Neural cell (in vitro differentiated cells): Measurements from ENCODE around the gene IPP. TPM values are rescaled to one million over a fixed set of nuclear protein-coding genes. Genes with fewer than 3 reads are reported as not detected.

Experiments
- H2AFZ ChIP-seq: fragments of 200-600, 300-800 bp; sonication (generic), shearing (Covaris generic); 2 replicates; pipeline ENCODE4 v1.6.0; 2014; ENCODE audit warnings: low read depth, mild to moderate bottlenecking, antibody characterized with exemption, low read length, moderate library complexity
- H3F3A ChIP-seq: fragments of 200-600 bp; shearing (Covaris generic); 2 replicates; pipeline ENCODE4 v1.6.1; 2016; ENCODE audit warnings: mild to moderate bottlenecking, moderate library complexity, mixed read lengths, antibody characterized with exemption, low read length; ENCODE audit not compliant: insufficient read depth, poor library complexity, severe bottlenecking
- H3K27ac ChIP-seq: fragments of 200-600, 300-800 bp; sonication (generic), shearing (Covaris generic); 2 replicates; pipeline ENCODE4 v1.5.1; 2014; ENCODE audit warnings: mild to moderate bottlenecking, low read length, moderate library complexity
- H3K27me3 ChIP-seq: fragments of 300-800, 200-600 bp; sonication (generic), shearing (Covaris generic); 2 replicates; pipeline ENCODE4 v1.6.0; 2014; ENCODE audit warnings: mild to moderate bottlenecking, low read depth, low read length, moderate library complexity; ENCODE audit not compliant: insufficient read depth
- H3K36me3 ChIP-seq: fragments of 300-800, 200-600 bp; sonication (generic), shearing (Covaris generic); 2 replicates; pipeline ENCODE4 v1.5.1; 2014; ENCODE audit warnings: mild to moderate bottlenecking, antibody characterized with exemption, low read length, moderate library complexity; ENCODE audit not compliant: insufficient read depth
- H3K4me2 ChIP-seq: fragments of 300-800, 200-600 bp; sonication (generic), shearing (Covaris generic); 2 replicates; pipeline ENCODE4 v1.6.0; 2014; ENCODE audit warnings: mild to moderate bottlenecking, low read length
- H3K4me3 ChIP-seq: fragments of 300-800, 200-600 bp; sonication (generic), shearing (Covaris generic); 2 replicates; pipeline ENCODE4 v1.5.1; 2014; ENCODE audit warnings: mild to moderate bottlenecking, low read length, moderate library complexity
- H3K79me2 ChIP-seq: fragments of 200-600 bp; shearing (Covaris generic); replicated peaks from 2 replicates; pipeline ENCODE4 v1.6.0; 2014; ENCODE audit warnings: mild to moderate bottlenecking, low read length, moderate library complexity; ENCODE audit not compliant: insufficient read depth
- H3K9ac ChIP-seq: fragments of 300-800, 200-600 bp; sonication (generic), shearing (Covaris generic); 2 replicates; pipeline ENCODE4 v1.6.1; 2016; ENCODE audit warnings: mild to moderate bottlenecking, low read length, mixed read lengths
- H3K9me2 ChIP-seq: fragments of 200-600 bp; shearing (Covaris generic); 2 replicates; pipeline ENCODE4 v1.6.1; 2016; ENCODE audit warnings: mild to moderate bottlenecking, low read length, mixed read lengths; ENCODE audit not compliant: insufficient read depth
- H3K9me3 ChIP-seq: fragments of 200-600, 300-800 bp; sonication (generic), shearing (Covaris generic); 2 replicates; pipeline ENCODE4 v1.6.1; 2016; ENCODE audit warnings: mild to moderate bottlenecking, mixed run types, low read length, moderate library complexity, mixed read lengths
- H4K20me1 ChIP-seq: fragments of 200-600 bp; shearing (Covaris generic); 2 replicates; pipeline ENCODE4 v1.6.1; 2016; ENCODE audit warnings: mild to moderate bottlenecking, mixed run types; ENCODE audit not compliant: insufficient read depth
- EP300 ChIP-seq: fragments of 450-650 bp; conservative IDR thresholded peaks from 2 replicates; pipeline ENCODE4 v1.6.1; 2014; ENCODE audit warnings: antibody characterized with exemption, mild to moderate bottlenecking, moderate library complexity; ENCODE audit not compliant: poor library complexity, severe bottlenecking
- EZH2 ChIP-seq: fragments of 200-600, 300-800 bp; shearing (Covaris generic), sonication (generic); IDR thresholded peaks from 2 replicates; pipeline ENCODE4 v1.6.1; 2014; ENCODE audit warnings: antibody characterized with exemption, low read length, borderline replicate concordance, mild to moderate bottlenecking; ENCODE audit not compliant: insufficient read depth, poor library complexity, severe bottlenecking
- MXI1 ChIP-seq: fragments of 450-650 bp; conservative IDR thresholded peaks from 2 replicates; pipeline ENCODE4 v1.6.1; 2014; ENCODE audit warnings: antibody characterized with exemption, mild to moderate bottlenecking; ENCODE audit not compliant: poor library complexity, severe bottlenecking
- POLR2AphosphoS5 ChIP-seq: IDR thresholded peaks from 2 replicates; pipeline ENCODE4 v1.6.1; 2012
- RAD21 ChIP-seq: fragments of 450-650 bp; conservative IDR thresholded peaks from 2 replicates; pipeline ENCODE4 v1.6.1; 2014; ENCODE audit warnings: antibody characterized with exemption, mild to moderate bottlenecking, moderate library complexity
- SMC3 ChIP-seq: fragments of 450-650 bp; conservative IDR thresholded peaks from 2 replicates; pipeline ENCODE4 v1.6.1; 2014; ENCODE audit warnings: antibody characterized with exemption, mild to moderate bottlenecking, moderate library complexity; ENCODE audit not compliant: poor library complexity
- TAF1 ChIP-seq: IDR thresholded peaks from 2 replicates; pipeline ENCODE4 v1.6.1; 2012; ENCODE audit warnings: low read depth
- polyA plus RNA-seq: library from polyadenylated mRNA; depleted of rRNA; stranded (reverse); fragments of >200 nt; gene quantifications from 2 replicates; pipeline ENCODE4 v1.2.3, GENCODE V29; 2014
- TF ChIP-seq, protein P1 (sequence below): IDR thresholded peaks from 2 replicates; pipeline ENCODE4 v1.6.1; 2012; ENCODE audit warnings: borderline replicate concordance
- TF ChIP-seq, protein P2 (sequence below): fragments of 450-650 bp; IDR thresholded peaks from 2 replicates; pipeline ENCODE4 v1.5.1; 2014; ENCODE audit warnings: antibody characterized with exemption, mild to moderate bottlenecking, moderate library complexity; ENCODE audit not compliant: poor library complexity, severe bottlenecking

The IPP gene
- polyA plus RNA-seq, 1 donor from 2014 or later: 8.3 TPM

DNA sequence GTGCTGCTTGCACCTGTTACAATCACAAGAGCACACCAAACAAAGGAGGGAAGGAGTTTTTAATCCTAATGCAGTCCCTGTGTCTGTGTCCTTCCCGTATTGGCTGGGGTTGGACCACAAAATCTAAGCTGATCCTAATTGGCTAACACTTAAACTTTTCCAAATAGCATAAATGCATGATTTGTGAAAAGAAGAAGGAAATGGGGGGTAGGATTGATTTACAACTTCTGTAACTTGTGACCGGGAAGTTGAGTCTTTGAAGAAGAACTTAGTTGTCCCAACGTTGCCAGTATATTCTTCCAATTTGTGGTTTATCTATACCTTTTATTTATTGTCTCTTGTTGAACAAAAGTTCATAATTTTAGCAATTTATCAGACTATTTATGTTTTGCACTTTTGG, 11.8 kb upstream of the IPP start:
- Histone ChIP-seq H3K4me2 (no peak overlapping the region), H3K27me3 (no peaks in the 10 kb centered on the region), H3K27ac (no peak overlapping the region), H3K9me3 (no peaks in the 10 kb centered on the region), H3K36me3 (no peaks in the 10 kb centered on the region), H3K4me3 (no peak overlapping the region), H3F3A (no peaks in the 10 kb centered on the region), H2AFZ (no peak overlapping the region), H3K9ac (no peak overlapping the region), H4K20me1 (no peaks in the 10 kb centered on the region), H3K9me2 (no peaks in the 10 kb centered on the region), H3K79me2 (no peaks in the 10 kb centered on the region)
- no peak for TF ChIP-seq SMC3
- TF ChIP-seq, protein P1, sequence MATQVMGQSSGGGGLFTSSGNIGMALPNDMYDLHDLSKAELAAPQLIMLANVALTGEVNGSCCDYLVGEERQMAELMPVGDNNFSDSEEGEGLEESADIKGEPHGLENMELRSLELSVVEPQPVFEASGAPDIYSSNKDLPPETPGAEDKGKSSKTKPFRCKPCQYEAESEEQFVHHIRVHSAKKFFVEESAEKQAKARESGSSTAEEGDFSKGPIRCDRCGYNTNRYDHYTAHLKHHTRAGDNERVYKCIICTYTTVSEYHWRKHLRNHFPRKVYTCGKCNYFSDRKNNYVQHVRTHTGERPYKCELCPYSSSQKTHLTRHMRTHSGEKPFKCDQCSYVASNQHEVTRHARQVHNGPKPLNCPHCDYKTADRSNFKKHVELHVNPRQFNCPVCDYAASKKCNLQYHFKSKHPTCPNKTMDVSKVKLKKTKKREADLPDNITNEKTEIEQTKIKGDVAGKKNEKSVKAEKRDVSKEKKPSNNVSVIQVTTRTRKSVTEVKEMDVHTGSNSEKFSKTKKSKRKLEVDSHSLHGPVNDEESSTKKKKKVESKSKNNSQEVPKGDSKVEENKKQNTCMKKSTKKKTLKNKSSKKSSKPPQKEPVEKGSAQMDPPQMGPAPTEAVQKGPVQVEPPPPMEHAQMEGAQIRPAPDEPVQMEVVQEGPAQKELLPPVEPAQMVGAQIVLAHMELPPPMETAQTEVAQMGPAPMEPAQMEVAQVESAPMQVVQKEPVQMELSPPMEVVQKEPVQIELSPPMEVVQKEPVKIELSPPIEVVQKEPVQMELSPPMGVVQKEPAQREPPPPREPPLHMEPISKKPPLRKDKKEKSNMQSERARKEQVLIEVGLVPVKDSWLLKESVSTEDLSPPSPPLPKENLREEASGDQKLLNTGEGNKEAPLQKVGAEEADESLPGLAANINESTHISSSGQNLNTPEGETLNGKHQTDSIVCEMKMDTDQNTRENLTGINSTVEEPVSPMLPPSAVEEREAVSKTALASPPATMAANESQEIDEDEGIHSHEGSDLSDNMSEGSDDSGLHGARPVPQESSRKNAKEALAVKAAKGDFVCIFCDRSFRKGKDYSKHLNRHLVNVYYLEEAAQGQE: no peak
- TF ChIP-seq MXI1: no peak

DNA sequence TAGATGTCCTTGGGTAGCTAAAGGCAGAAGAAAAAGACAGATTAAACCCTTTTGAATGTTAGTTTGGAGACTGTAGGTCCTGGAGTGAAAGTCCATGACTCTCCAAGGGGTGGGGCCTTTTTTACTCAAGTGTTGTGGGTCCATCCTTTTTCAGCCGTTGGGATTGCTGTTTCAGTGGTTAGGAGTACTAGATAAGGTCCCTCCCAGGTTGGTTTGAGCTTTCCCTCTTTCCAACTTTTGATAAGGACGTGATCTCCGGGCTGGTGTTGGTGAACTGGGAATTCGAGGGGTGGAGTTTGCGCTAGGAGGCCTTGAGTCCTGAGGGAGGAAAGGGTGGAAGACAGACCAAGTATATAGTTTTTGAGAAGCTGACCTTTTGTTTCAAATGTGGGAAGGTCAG, 5.2 kb upstream of the IPP start:
- Histone ChIP-seq H3F3A (no peaks in the 10 kb centered on the region), H3K4me2 (no peak overlapping the region), H2AFZ (no peak overlapping the region), H3K4me3 (no peak overlapping the region), H3K79me2 (no peaks in the 10 kb centered on the region), H4K20me1 (no peaks in the 10 kb centered on the region), H3K36me3 (no peaks in the 10 kb centered on the region), H3K9me2 (no peaks in the 10 kb centered on the region), H3K27ac (no peak overlapping the region), H3K9ac (no peak overlapping the region), H3K27me3 (no peaks in the 10 kb centered on the region), H3K9me3 (no peaks in the 10 kb centered on the region)
- no peak for TF ChIP-seq EP300
- no peak for TF ChIP-seq MXI1
- no peak for TF ChIP-seq EZH2
- TF ChIP-seq, protein P1: no peak
- TF ChIP-seq TAF1: no peak
- TF ChIP-seq SMC3: no peak
- TF ChIP-seq RAD21: no peak
- TF ChIP-seq POLR2AphosphoS5: no peak
- TF ChIP-seq, protein P2, sequence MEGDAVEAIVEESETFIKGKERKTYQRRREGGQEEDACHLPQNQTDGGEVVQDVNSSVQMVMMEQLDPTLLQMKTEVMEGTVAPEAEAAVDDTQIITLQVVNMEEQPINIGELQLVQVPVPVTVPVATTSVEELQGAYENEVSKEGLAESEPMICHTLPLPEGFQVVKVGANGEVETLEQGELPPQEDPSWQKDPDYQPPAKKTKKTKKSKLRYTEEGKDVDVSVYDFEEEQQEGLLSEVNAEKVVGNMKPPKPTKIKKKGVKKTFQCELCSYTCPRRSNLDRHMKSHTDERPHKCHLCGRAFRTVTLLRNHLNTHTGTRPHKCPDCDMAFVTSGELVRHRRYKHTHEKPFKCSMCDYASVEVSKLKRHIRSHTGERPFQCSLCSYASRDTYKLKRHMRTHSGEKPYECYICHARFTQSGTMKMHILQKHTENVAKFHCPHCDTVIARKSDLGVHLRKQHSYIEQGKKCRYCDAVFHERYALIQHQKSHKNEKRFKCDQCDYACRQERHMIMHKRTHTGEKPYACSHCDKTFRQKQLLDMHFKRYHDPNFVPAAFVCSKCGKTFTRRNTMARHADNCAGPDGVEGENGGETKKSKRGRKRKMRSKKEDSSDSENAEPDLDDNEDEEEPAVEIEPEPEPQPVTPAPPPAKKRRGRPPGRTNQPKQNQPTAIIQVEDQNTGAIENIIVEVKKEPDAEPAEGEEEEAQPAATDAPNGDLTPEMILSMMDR: no peak
